Ovary (tissue), 3 donors: ENCODE results near the gene MST1.

ENCODE experiments used
- POLR2A ChIP-seq: fragments of 450-650 bp; IDR thresholded peaks from one replicate; pipeline ENCODE4 v1.6.1; 2017; ENCODE audit warnings: antibody characterized with exemption, mild to moderate bottlenecking, moderate library complexity
- TF ChIP-seq, protein P1 (sequence below), 3 donors: fragments of 450-650 bp in 2 of 3; fragments of 200-600 bp in 1 of 3; IDR thresholded peaks; one replicate each; pipeline versions ENCODE4 v1.5.1 to v1.8.0; 2016 to 2022; ENCODE audit warnings: antibody characterized with exemption in 3 of 3, mild to moderate bottlenecking in 1 of 3
- donor health status: DM: no; HTN: no; CAD: no.

DNA sequence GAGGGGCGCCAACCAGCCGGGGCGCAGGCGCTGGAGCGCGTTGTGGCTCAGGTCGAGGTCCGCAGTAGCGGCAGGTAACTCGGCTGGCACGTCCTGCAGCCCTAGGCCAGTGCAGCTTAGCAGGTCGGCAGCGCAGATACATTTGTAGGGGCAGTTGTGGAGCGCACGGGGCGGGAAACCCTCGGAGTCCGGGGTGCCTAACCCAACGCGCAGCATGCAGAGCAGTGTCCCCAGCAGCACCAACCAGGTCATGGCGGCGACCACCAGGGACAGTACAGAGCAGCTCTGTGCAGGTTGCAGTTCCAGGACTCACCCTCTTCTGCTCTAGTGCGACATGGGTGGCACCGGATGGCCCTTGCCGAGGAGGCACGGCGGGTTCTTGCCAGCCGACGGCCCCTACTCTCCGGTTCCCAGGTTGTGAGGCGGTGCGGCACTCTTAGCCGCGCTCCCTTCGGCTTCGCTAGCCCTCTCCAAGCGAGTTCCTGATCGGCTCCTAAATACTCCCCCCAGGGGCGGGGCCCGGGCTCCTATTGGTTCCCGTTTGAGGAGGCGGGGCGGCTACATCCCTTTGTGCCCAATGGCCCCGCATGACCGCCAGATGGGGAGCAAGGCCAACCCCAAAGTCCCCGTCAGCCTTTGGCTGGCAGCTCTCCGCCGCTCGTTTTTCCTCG is 30.1 kb upstream of the MST1 start, which contains the start of gene AMIGO3:
- TF ChIP-seq, protein P1, sequence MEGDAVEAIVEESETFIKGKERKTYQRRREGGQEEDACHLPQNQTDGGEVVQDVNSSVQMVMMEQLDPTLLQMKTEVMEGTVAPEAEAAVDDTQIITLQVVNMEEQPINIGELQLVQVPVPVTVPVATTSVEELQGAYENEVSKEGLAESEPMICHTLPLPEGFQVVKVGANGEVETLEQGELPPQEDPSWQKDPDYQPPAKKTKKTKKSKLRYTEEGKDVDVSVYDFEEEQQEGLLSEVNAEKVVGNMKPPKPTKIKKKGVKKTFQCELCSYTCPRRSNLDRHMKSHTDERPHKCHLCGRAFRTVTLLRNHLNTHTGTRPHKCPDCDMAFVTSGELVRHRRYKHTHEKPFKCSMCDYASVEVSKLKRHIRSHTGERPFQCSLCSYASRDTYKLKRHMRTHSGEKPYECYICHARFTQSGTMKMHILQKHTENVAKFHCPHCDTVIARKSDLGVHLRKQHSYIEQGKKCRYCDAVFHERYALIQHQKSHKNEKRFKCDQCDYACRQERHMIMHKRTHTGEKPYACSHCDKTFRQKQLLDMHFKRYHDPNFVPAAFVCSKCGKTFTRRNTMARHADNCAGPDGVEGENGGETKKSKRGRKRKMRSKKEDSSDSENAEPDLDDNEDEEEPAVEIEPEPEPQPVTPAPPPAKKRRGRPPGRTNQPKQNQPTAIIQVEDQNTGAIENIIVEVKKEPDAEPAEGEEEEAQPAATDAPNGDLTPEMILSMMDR (IDR thresholded peaks at IDR 0.05): peak in 2 of 3 donors; percentile 67 to 78
- TF ChIP-seq POLR2A: peak; percentile 67
